HG03196 (cell line): Measurements from ENCODE around the gene GNG4.

Experiments
- ATAC-seq: cut with Tn5 transposase; IDR thresholded peaks from one replicate; pipeline ENCODE4 v1.9.1; 2021; ENCODE audit not compliant: unreplicated experiment

Gene GNG4

DNA sequence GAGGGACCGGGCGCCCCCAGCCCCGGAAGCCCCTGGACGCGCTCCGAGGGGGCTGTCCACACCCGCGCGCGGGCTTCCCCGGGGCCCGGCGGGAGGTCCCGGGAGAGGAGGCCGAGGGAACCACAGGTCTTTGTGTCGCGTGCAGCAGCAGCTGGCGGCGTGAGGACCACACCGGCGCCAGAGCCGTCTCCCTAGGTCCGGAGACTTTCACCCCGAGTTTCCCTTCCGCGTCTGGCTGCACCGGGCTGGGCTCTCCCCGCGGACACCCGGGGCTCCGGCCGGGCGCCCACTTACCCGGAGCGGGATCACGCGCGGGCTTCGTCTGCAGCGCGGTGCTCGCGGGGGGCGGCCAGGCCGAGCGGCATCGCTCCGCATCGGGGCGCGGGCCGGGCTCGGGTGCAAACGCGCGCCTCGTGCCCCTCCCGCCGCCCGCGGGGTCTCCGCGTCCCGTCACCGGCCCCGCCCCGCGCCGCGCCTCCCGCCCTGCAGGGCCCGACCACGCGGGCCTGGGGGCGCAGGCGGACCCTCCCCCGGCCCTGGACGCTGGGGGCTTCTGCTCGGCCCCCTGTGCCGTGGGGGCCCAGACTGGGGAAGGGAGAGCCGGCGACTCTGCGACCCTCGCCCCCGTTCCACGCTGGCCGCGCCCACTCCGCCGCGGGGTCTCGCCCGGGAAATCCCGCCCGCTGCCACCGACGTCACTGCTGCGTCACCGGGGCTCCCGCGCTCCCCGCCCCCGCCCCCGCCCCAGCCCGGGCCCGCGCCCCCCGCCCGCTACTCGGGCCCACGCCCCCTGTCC lies at the start of gene GNG4:
Gene GNG4, minus strand, starts transcription at position 417 of the 796 bp plus-strand sequence. CDS start 65,946 bp downstream, outside the sequence.
- ATAC-seq = no peak

DNA sequence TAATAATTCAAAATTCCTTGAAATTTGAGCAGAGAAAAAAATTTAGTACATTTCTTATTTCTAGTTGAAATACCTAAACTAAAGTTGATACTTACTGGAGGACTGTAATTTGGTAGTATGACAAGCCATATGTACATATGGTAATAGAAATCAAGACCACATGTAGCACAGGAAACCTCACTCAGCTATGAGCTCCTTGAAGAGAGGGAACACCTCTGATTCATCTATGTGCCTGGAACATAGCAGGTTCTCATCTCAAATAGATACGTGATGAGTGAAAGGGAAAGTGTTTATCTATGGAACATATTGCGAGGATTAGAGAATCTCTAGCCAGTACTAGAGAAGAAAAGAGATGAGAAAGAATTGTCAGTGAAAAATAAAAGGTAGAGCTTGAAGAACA lies 47.9 kb upstream of the GNG4 start:
- no peak for ATAC-seq

DNA sequence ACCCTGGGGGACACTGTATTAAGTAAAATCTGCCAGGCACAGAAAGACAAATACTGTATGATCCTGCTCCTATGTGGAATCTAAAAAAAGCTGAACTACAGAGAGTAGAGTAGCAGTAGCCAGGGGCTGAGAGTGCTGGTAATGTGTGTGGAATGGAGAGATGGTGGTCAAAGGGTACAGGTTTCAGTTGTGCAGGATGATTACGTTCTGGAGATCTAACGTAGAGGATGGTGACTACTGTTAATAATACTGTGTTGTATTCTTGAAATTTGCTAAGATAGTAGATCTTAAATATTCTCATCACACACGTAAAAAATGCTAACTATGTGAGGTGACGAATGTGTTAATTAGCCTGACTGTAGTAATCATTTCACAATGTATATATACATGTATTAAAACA lies 39.8 kb upstream of the GNG4 start:
- no peak for ATAC-seq

DNA sequence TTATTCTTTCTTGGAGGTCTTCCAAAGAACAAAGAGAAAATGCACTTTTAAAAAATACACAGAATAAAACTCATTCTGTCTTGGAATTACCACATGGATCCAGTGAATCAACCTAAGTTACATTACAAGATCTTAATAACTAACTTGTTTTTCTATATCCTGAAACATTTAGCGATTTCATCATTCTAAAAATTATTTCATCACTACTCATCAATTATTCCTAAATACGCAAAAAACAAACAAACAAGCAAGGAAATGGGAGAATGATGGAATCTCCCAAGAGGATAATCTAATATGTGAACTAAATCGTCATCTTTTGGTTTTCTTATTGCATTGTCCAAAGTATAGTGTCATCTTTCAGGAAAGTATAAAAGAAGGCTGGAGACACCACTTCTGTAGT lies 38.5 kb upstream of the GNG4 start:
- no peak for ATAC-seq

DNA sequence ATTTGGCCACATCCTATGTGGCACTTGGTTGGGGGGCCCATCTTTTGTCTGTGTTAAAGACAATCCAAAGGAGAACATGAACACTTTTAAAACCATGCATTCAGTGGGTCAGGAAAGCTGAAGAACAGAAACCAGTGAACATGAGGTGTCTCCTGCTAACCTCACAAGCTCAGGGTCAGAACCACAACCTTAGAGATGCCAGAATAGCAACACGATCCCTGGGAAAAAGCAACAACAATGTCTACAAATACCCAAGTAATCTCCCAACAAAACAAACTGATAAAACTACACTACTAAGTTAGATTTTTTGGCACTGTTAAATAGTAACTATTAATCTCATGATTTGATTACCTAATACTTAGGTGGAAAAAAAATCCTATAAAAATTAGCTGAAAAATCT lies 34.1 kb upstream of the GNG4 start:
- ATAC-seq = no peak

DNA sequence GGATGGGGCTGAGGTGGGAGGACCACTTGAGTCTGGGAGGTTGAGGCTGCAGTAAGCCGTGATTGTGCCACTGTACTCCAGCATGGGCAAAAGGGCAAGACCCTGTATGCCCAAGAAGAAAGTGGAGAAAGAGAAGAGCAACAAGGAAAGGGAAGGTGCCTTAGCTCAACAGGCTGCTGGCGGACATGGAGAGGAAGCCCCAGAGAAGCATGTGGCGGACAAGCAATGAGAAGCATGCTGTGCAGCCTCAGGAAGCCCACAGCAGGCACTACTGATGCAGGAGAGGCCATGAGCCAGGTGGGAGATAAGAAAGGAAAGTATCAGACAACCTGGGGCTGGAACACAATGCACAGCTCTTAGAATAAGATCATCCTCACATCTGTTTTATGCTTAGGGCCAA lies 32.6 kb upstream of the GNG4 start:
- ATAC-seq = no peak

DNA sequence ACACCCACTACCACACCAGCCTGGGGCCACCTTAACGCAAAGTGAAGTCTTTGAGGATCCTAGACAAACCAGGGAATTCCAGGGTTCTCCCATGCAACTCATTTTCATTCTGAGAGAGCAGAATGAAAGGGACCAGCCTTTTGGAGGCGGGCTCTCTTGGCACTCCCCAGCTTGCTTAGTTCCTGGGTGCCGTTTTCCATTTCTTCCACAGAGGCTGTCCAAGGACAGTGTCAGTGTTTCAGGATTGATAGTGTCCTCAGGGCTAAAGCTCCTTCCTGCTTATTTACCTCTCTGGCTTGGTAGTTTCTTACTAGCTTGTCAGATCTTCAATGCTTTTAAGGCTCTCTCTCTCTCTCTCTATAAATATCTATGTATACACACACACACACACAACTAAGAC lies 30.1 kb upstream of the GNG4 start:
- no peak for ATAC-seq

DNA sequence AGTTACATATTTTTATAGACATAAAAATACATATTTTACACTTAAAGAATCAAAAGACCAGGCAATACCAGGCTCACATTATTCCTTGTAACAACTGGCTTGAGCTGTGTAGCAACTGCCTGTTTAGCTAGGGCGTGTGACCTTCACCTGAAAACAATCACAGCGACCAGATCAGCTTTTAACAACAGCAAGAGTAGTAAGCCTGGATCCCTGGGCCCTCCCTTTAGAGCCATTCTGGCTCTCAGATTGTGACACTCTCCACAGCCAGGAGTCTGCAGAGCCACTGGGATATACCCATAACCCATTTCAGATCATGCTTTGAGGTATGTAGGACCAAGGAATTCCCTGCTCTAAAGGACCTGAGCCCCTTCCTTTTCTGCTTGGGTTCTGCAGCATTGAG lies 29.4 kb upstream of the GNG4 start:
- no peak for ATAC-seq

DNA sequence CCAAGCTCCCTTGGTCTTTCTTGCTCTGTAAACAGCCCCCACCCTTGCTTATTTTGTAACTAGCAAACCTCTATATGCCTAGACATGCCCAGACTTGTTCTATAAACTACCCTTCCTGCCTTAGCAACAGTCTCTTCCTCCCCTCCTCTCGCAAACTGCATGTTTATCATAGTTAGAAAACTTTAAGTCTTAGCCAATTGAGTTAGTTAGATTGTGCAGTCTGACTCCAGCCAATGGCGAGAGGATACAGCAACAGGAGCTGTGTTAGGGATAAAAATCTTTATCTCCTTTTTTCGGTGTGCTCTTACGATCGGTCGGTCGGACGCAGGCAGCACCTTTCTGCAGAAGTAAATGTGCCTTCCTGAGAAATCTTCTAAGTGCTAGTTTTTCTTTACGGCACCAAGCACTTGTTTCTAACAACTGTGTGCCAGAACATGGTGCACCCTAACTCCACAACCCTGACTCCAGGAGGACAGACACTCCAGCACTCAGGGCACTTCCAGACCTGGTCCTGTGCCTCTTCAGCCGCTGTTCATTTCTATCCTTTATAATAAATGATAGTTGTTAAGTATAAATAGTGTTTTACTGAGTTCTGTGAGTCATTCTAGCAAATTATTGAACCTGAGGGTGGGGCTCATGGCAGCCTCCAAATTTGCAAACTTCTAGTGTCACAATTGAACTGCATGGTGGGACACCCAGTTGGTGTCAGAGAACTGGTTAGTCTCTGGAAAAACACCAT lies 25.7 kb upstream of the GNG4 start:
- ATAC-seq = no peak

DNA sequence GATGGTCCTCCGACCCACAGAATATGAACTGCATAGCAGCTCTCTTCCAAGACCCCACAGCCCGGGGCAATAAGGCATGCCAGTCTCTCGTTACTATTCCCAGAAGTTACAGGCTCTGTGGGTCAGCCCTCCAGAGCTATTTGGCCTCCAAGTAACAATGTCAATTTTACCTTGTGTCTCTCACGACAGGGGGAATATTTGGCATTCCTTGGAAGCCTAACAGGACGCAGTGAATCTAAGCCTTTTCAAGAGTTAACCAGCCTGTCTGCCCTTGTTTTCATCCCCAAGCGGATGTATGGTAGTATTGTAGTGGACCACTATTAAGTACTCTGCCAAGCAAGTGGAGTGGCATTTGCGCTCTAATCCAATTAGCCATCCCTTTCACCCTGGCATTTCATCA lies 24.4 kb upstream of the GNG4 start:
- ATAC-seq = no peak

DNA sequence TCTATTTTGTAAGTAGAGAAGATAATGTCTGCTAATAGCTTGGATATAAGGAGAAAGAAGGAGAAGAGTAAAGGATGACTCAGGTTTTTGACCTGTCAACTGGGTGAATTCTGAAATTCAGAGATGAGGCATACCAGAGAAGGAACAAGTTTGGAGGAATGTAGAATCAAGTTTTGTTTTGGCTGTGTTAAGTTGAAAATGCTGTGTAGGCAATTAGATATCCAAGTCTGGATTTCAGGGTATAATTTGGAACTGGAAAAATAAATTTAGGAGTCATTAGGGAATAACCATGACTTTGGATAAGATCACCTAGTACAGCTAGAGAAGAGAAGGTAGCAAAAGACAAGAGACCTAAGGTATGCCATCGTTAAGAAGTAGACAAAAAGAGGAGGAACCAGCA lies 22.4 kb upstream of the GNG4 start:
- no peak for ATAC-seq

DNA sequence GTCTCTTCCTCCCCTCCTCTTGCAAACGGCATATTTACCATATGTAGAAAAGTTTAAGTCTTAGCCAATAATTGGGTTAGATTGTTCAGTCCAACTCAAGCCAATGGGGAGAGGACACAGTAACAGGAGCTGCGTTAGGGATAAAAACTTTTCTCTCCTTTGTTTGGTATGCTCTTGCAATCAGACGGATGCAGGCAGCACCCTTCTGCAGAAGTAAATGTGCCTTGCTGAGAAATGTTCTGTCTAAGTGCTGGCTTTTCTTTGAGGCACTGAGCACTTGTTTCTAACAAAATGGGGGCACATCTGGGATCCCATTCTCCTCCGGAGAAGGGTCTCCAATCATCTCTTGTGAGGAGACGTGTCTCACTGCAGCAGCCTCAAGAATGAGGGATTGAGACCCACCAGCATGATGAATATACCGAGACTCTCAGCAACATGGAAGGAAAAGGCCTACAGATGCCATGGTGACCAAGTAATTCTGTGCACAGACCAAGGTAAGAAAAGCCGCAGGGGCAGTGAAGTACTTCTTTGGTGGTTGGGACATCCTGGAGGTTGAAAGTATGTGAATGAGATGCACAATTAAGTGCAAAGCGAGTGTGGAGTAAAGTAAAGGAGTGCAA lies 20.7 kb upstream of the GNG4 start:
- no peak for ATAC-seq

DNA sequence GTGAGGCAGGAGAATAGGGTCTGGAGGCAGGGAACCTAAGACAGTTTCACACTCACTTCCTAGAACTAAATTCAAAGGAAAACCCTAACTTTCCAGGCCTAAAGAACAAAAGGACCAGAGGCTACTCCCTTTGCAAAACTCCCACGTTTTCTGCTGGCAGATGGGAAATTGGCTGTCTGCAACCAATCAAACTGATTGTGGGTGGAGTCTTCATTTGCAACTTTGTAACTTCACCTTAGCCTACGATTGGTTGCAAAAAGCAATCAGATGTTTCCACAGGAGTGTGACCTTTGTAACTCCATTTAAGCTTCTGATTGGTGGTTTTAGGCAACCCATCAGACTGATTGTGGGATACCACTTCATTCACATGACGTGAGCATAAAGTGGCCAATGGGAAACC lies 19.7 kb upstream of the GNG4 start:
- ATAC-seq = no peak

DNA sequence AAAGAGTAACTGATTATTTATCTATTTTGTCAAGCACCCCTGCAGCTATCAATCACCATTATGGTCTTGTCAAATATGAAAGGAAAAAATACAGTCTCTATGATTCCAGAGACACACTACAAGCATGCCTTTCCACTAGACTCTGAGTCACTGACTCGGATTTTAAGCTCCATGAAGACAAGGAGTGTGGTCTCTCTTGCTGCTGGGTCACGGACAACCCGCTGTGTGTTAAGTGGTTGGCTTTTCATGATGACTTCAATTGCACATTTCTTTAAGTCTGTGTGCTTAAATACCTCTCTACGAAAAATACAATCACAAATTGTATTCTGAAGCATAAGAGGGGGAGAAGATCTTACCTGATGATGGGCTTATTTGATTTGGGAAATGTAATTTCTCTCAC lies 14.0 kb upstream of the GNG4 start:
- ATAC-seq = no peak

DNA sequence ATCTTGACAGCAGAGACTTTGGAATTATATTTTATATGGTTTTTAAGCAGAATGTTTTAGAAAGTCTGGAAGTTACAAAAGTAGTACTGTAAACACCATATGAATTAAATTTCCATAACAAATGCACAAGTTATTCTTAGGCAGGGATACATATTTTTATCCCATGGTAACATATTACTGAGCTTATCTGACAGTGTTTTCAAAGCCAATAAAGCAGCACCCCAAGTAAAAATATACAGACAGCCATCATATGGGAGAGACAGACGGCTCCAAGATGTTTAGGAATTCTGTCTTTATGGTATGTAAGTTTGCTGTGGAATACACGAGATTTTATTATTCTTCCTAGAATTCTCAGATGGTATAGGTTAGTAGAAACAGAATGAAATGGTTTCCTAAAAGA lies 12.0 kb upstream of the GNG4 start:
- no peak for ATAC-seq

DNA sequence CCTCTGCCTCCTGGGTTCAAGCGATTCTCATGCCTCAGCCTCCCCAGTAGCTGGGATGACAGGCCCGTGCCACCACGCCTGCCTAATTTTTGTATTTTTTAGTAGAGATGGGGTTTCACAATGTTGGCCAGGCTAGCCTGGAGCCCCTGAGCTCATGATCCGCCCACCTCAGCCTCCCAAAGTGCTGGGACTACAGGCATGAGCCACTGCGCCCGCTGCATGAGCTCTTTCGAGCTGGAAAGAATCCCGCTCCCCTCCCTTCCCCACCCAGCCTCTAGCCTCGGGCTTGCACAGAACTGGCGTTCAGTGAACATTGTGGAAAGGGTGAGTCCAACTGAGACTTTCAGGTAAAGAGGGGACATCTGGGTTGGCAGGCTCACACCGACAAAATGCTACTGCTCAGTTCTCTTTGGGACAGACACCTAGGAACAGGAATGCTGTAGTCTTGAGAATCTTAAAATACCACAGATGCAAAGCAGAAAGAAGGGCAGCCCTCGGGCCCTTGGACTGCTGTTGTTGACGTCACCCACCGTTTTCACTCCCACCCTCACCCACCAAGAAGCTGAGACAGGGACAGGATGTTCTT lies 9.7 kb upstream of the GNG4 start:
- ATAC-seq = no peak

DNA sequence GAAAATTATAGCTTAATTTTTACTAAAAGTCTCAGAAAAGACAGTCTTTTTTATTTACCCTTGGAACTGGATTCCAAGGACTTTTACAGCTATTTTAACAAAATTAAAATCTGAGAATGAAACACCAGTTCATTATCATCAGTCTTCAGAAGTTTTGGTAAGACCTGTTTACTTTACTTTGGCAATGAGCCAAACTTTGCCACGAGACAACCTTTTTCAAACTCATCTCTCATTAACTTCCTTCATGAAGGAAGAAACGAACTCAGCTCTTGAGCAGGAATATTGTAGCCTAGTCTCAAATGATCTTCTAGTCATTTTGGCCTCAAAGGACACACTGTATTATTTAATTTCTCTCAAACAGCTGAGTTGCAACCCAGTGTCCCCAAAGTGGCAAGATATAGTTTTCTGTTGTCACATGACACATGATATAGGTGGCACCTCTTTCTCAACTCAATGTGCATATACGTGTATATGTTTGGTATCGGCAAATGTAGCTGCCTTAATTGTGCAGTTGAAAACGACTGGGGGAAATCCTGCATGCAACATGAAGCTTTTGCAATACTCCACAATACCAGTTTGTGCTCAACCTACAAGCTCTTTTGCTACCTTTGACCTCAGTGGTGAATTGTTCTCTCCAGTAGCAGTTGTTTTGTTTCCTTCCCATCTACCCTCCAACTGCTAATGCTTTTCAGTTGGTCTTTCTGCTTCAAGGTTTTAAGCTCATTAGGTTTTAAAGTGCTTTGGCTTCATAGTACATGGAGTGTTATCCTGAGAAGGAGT lies 8.4 kb upstream of the GNG4 start:
- no peak for ATAC-seq

DNA sequence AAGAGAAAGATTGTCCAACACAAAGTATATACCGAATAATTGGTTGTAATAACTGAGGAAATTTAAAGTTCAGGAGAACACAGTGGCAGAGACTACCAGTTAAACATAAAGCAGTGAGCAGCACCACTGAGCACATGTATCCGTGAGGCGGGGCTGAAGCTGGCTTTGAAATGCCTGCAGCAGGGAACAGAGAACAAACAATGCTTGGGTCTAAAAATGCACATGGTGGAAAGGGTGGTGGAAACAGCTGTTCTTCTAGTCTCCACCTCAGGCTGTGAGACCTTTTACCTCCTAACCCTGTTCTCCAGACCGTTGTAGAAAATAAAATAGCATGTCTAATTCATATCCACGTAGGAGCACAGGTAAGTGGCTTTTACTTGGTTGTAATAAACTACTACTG lies 7.7 kb upstream of the GNG4 start:
- ATAC-seq = no peak

DNA sequence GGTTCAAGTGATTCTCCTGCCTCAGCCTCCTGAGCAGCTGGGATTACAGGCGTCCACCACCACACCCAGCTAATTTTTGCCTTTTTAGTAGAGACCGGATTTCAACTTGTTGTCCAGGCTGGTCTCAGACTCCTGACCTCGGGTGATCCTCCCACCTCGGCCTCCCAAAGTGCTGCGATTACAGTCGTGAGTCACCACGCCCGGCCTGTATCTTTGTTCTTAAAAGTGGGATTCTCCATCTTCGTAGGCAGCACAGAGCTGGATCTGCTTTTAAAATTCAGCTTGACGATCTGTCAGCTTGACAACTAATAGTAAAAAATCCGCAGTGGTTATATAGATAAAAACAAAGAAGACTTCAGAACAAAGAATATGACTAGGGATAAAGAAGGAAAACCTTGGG lies 2.8 kb upstream of the GNG4 start:
- ATAC-seq = no peak

DNA sequence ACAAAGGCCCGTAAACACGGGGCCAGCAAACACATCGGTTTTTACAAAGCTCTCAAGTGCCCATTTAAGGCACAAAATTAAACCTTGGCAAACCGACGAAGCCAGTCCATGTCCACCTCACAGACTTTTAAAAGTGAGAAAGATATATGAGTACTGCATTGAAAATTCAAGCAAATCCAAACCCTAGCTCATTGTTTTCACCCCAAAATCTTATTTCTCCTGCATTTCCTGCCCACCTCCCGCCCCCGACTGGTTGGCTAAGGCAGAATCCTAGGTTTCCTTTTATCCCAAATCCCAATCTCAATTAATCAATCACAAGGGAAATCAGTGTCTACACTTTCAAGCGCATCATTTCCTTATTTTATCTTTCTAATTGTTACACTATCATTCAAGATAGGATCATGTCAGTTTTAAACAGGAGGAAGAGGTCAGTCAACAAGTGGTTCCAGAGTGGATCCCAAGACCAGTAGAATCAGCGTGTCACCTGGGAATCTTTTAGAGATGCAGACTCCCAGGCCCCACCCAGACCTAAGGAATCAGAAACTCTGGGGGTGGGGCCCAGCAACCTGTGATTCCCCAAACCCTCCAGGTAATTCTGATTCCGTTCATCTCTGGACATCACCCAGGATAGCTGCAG lies 1.7 kb upstream of the GNG4 start:
- ATAC-seq = no peak
